ENCODE results near the gene SLC22A23. TPM values are rescaled to one million over a fixed set of nuclear protein-coding genes. Genes with fewer than 3 reads are reported as not detected.

SLC22A23 gene
- total and polyA plus RNA-seq, 2 of the 4 experiments (the other 2 are of a cell fraction): 0.72 to 1.6 TPM

DNA sequence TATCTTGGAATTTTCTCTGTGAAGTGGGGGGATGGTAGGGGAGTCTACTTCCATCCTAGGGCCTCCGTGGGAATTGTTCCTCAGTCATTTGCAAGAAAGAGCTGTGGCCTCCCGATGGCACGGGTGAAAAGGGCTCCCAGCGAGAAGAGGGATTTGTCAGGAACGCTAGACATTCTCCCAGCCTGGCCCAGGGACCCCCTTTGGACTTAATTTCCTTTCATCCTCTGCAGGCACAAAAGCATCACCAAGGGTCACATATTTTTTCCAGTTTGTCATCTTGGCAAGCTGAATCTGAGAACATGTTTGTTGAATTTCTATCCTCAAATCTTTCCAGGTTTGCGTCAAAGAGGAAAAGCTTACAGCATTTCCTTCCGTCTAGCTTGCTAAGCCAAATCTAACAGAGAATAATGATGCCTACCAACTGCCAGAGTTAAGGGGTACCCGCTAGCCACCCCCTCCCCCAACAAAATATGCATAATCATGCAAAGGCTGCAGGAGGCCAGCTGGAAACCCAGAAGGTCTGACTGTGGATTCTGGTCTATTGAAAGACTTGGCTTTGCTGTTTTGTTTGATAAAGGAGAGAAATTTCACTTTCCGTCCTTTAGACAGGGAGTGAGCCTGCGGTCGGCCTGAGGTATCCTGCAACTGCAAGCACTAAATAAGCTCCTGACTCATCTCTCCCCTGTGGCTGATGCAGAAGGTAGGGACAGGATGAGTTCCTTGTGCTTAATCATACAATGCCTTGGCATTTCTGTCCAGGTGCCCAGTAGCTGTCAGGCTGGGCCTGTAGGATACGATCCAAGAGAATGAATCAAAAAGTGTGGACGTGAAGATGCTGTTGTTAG lies 175.0 kb downstream of the SLC22A23 start:
- H3K36me3 ChIP-seq (ENCODE audit: control insufficient read depth, insufficient read depth, low read length): peaks cover 2% of the 10 kb centered on the region; the same call in 1 of the 2 replicates
- no peak overlapping the region for H3K23ac ChIP-seq (ENCODE audit: low read depth, low read length)
- dilution Hi-C loops (cut with HindIII; ENCODE audit: low sequenced_read_pairs, unreplicated experiment): no loop called here
- no peak overlapping the region for H3K14ac ChIP-seq (replicated peaks; ENCODE audit: low read depth, low read length)
- H3K27me3 ChIP-seq (ENCODE audit: control insufficient read depth, insufficient read depth, low read length): no peaks in the 10 kb centered on the region
- peak; percentile 85 for DNase-seq
- BruUV-seq (replicated peaks): no TSS peak
- no peak overlapping the region for H4K8ac ChIP-seq (ENCODE audit: low read depth in 2 of 2, low read length in 2 of 2)
- peak overlapping the region; percentile 7; the same call in 1 of the 2 replicates for H3K27ac ChIP-seq (ENCODE audit: insufficient read depth, low read length)
- no peak overlapping the region for H2BK20ac ChIP-seq (ENCODE audit: low read depth, low read length)
- H3K4me3 ChIP-seq (ENCODE audit: insufficient read depth, low read depth, low read length): no peak overlapping the region
- peak; percentile 53 for ATAC-seq (ENCODE audit: low read depth)
- no peak overlapping the region for H2BK5ac ChIP-seq (ENCODE audit: low read depth, low read length, poor library complexity, severe bottlenecking)
- no peak for TF ChIP-seq MAFK (IDR thresholded peaks at IDR 0.05; ENCODE audit: low read depth, low read length)
- no peak for TF ChIP-seq BHLHE40 (IDR thresholded peaks at IDR 0.05; ENCODE audit: low read depth, low read length)
- TF ChIP-seq SMC3 (IDR thresholded peaks at IDR 0.05; ENCODE audit: low read depth, low read length): peak; percentile 19; the same call in 1 of the 2 replicates
- TF ChIP-seq MXI1 (IDR thresholded peaks at IDR 0.05; ENCODE audit: borderline replicate concordance, low read depth, low read length): 0 out of 2 replicates have a peak, but pooled peaks have one; percentile 13
- TF ChIP-seq RCOR1 (IDR thresholded peaks at IDR 0.05; ENCODE audit: insufficient replicate concordance, low read length): no peak
- peak; percentile 38; the same call in 1 of the 2 replicates for TF ChIP-seq FOS (IDR thresholded peaks at IDR 0.05; ENCODE audit: low read depth, low read length)
- TF ChIP-seq NFE2L2 (IDR thresholded peaks at IDR 0.05; ENCODE audit: low read depth, low read length): peak; percentile 58; the same call in 1 of the 2 replicates
- no peak overlapping the region for H2AK5ac ChIP-seq (ENCODE audit: low read depth, low read length)
- no peak overlapping the region for H2AK9ac ChIP-seq (replicated peaks; ENCODE audit: low read depth, low read length, poor library complexity)
- peaks cover 7% of the 10 kb centered on the region; the same call in 1 of the 2 replicates for H3K9me1 ChIP-seq (ENCODE audit: insufficient read depth, low read length)
- no peak overlapping the region for H4K5ac ChIP-seq (ENCODE audit: low read depth, low read length)
- H2AFZ ChIP-seq (replicated peaks; ENCODE audit: low read length, poor library complexity): no peak overlapping the region
- peak overlapping the region; percentile 11 for H3K4me2 ChIP-seq (ENCODE audit: low read depth, low read length)
- H3K9ac ChIP-seq (ENCODE audit: low read depth, low read length): no peak overlapping the region
- H3K56ac ChIP-seq (ENCODE audit: extremely low read depth, insufficient read depth, low read length): no peak overlapping the region; the same call in 1 of the 2 replicates
- no peak overlapping the region for H2BK15ac ChIP-seq (ENCODE audit: low read depth, low read length)
- H3K4ac ChIP-seq (ENCODE audit: low read depth, low read length): no peak overlapping the region
- ChIA-PET POLR2A (ENCODE audit: unreplicated experiment) (interaction anchor here (0.5 kb wide), 1 partner anchor 11 kb away, joined by 3 read pairs; no protein-coding TSS in a partner anchor), CTCF (interaction anchor here (0.9 to 1.3 kb wide), 2 partner anchors 241 to 450 kb away, joined by 4 read pairs; no protein-coding TSS in a partner anchor)
- H4K91ac ChIP-seq (ENCODE audit: insufficient read depth, low read depth, low read length): no peak overlapping the region
- in situ Hi-C loops (cut with MboI; ENCODE audit: low sequenced_read_pairs): loop anchor here (5.0 kb wide), 1 partner anchor 450 kb away; no protein-coding TSS in a partner anchor
- peaks cover 26% of the 10 kb centered on the region for H4K20me1 ChIP-seq (ENCODE audit: insufficient read depth, low read length)
- H3K79me1 ChIP-seq (ENCODE audit: low read depth in 1 of 2, low read length in 2 of 2): no peaks in the 10 kb centered on the region
- H3K4me1 ChIP-seq (ENCODE audit: control insufficient read depth, insufficient read depth, low read length): peaks cover 18% of the 10 kb centered on the region
- H2BK120ac ChIP-seq (ENCODE audit: low read depth, low read length): no peak overlapping the region
- intact Hi-C loops (cut with micrococcal nuclease): loop anchor here (5.0 kb wide), 2 partner anchors 130 to 240 kb away; no protein-coding TSS in a partner anchor
- H3K9me3 ChIP-seq (ENCODE audit: control insufficient read depth, insufficient read depth, low read length): no peaks in the 10 kb centered on the region
- no CpG with 5 or more reads among the region's 13 CpGs for WGBS, 2 experiments (ENCODE audit: extremely low coverage in 2 of 2, insufficient read length in 1 of 2)
- H3K18ac ChIP-seq (ENCODE audit: low read depth, low read length): no peak overlapping the region
